IMR-90 (cell line): ENCODE data around the gene BCL7A. TPM values are rescaled to one million over a fixed set of nuclear protein-coding genes. Genes with fewer than 3 reads are reported as not detected.

Experiments used
- ATAC-seq: fragments of 200-7000 bp; cut with Tn5 transposase; 2 replicates; pipeline ENCODE4 v1.9.1; 2020; ENCODE audit warnings: low read depth, mild to moderate bottlenecking, moderate library complexity
- BruUV-seq: library from RNA; stranded (reverse); fragments of 400-500 nt; replicated peaks from 2 replicates; lab custom pipeline; 2021; lab: Mats Ljungman, UMichigan
- CTCF ChIA-PET: fragments of 300-600 bp; formaldehyde crosslinking; extraction: SDS; loops from one replicate; lab custom pipeline; 2021; ENCODE audit warnings: antibody characterized with exemption; lab: Yijun Ruan, JAX
- POLR2A ChIA-PET: fragments of 300-600 bp; sonication (Branson Sonifier 250); formaldehyde crosslinking; loops from one replicate; lab custom pipeline; 2022; ENCODE audit warnings: antibody characterized with exemption; ENCODE audit not compliant: unreplicated experiment; lab: Charles Lee
- DNase-seq: peaks from one replicate; pipeline ENCODE4 v3.0.0; 2013
- H2AFZ ChIP-seq: replicated peaks from 2 replicates; pipeline ENCODE3; 2013; ENCODE audit warnings: low read length, mild to moderate bottlenecking; ENCODE audit not compliant: poor library complexity
- H2AK5ac ChIP-seq: 2 replicates; pipeline ENCODE4 v1.6.1; 2013; ENCODE audit warnings: low read depth, low read length, inconsistent platforms
- H2AK9ac ChIP-seq: replicated peaks from 2 replicates; pipeline ENCODE3; 2013; ENCODE audit warnings: mild to moderate bottlenecking, low read depth, low read length, moderate library complexity; ENCODE audit not compliant: poor library complexity
- H2BK120ac ChIP-seq: 2 replicates; pipeline ENCODE4 v1.6.1; 2013; ENCODE audit warnings: low read depth, low read length, inconsistent platforms
- H2BK15ac ChIP-seq: 3 replicates; pipeline ENCODE4 v1.6.1; 2013; ENCODE audit warnings: low read depth, low read length, inconsistent platforms
- H2BK20ac ChIP-seq: 2 replicates; pipeline ENCODE4 v1.6.1; 2013; ENCODE audit warnings: low read depth, mild to moderate bottlenecking, inconsistent platforms, low read length, moderate library complexity
- H2BK5ac ChIP-seq: 2 replicates; pipeline ENCODE4 v1.6.1; 2013; ENCODE audit warnings: mild to moderate bottlenecking, low read depth, low read length, inconsistent platforms; ENCODE audit not compliant: poor library complexity, severe bottlenecking
- H3K14ac ChIP-seq: replicated peaks from 2 replicates; pipeline ENCODE4 v1.6.1; 2013; ENCODE audit warnings: low read depth, low read length, inconsistent platforms
- H3K18ac ChIP-seq: 2 replicates; pipeline ENCODE4 v1.6.1; 2013; ENCODE audit warnings: low read depth, low read length, control low read depth
- H3K23ac ChIP-seq: 2 replicates; pipeline ENCODE4 v1.6.1; 2013; ENCODE audit warnings: low read depth, low read length, inconsistent platforms
- H3K27ac ChIP-seq: 2 replicates; pipeline ENCODE4 v1.5.1; 2013; ENCODE audit warnings: mild to moderate bottlenecking, control low read depth, low read length; ENCODE audit not compliant: insufficient read depth
- H3K27me3 ChIP-seq: 2 replicates; pipeline ENCODE4 v1.6.1; 2013; ENCODE audit warnings: low read length; ENCODE audit not compliant: control insufficient read depth, insufficient read depth
- H3K36me3 ChIP-seq: 2 replicates; pipeline ENCODE4 v1.6.1; 2013; ENCODE audit warnings: low read length, mixed read lengths; ENCODE audit not compliant: control insufficient read depth, insufficient read depth
- H3K4ac ChIP-seq: 2 replicates; pipeline ENCODE4 v1.6.1; 2013; ENCODE audit warnings: low read depth, low read length, inconsistent platforms
- H3K4me1 ChIP-seq: 2 replicates; pipeline ENCODE4 v1.6.1; 2013; ENCODE audit warnings: low read length, mixed read lengths; ENCODE audit not compliant: control insufficient read depth, insufficient read depth
- H3K4me2 ChIP-seq: 2 replicates; pipeline ENCODE4 v1.6.1; 2013; ENCODE audit warnings: low read depth, mild to moderate bottlenecking, control low read depth, low read length, moderate library complexity
- H3K4me3 ChIP-seq: 2 replicates; pipeline ENCODE4 v1.5.1; 2013; ENCODE audit warnings: low read depth, mild to moderate bottlenecking, control low read depth, low read length, moderate library complexity; ENCODE audit not compliant: insufficient read depth
- H3K56ac ChIP-seq: 2 replicates; pipeline ENCODE4 v1.6.1; 2013; ENCODE audit warnings: low read length, inconsistent platforms; ENCODE audit not compliant: insufficient read depth; ENCODE audit errors: extremely low read depth
- H3K79me1 ChIP-seq, 2 experiments: 2 replicates each; pipeline ENCODE4 v1.6.1; 2013; ENCODE audit warnings: low read length in 2 of 2, inconsistent platforms in 1 of 2, low read depth in 1 of 2
- H3K9ac ChIP-seq: 2 replicates; pipeline ENCODE4 v1.6.1; 2013; ENCODE audit warnings: low read depth, low read length, control low read depth
- H3K9me1 ChIP-seq: 2 replicates; pipeline ENCODE4 v1.6.1; 2013; ENCODE audit warnings: low read length, inconsistent platforms; ENCODE audit not compliant: insufficient read depth
- H3K9me3 ChIP-seq: 2 replicates; pipeline ENCODE4 v1.6.1; 2013; ENCODE audit warnings: low read length; ENCODE audit not compliant: control insufficient read depth, insufficient read depth
- H4K20me1 ChIP-seq: 2 replicates; pipeline ENCODE4 v1.6.1; 2013; ENCODE audit warnings: low read length, inconsistent platforms; ENCODE audit not compliant: insufficient read depth
- H4K5ac ChIP-seq: 2 replicates; pipeline ENCODE4 v1.6.1; 2013; ENCODE audit warnings: mild to moderate bottlenecking, low read depth, low read length, control low read depth
- H4K8ac ChIP-seq, 2 experiments: 2 replicates each; pipeline ENCODE4 v1.6.1; 2013; ENCODE audit warnings: low read depth in 2 of 2, low read length in 2 of 2, control low read depth in 1 of 2, inconsistent platforms in 1 of 2
- H4K91ac ChIP-seq: 2 replicates; pipeline ENCODE4 v1.6.1; 2013; ENCODE audit warnings: low read depth, low read length, inconsistent platforms; ENCODE audit not compliant: insufficient read depth
- CTCF ChIP-seq: conservative IDR thresholded peaks from 2 replicates; pipeline ENCODE4 v1.5.1; 2012; ENCODE audit warnings: mild to moderate bottlenecking, low read depth, low read length, improper control_type of control experiment
- MAFK ChIP-seq: IDR thresholded peaks from 2 replicates; pipeline ENCODE4 v1.6.1; 2012; ENCODE audit warnings: low read depth, low read length, improper control_type of control experiment
- MXI1 ChIP-seq: IDR thresholded peaks from 2 replicates; pipeline ENCODE4 v1.6.1; 2012; ENCODE audit warnings: low read depth, mild to moderate bottlenecking, low read length, moderate library complexity, borderline replicate concordance
- USF2 ChIP-seq: fragments of 150-350 bp; IDR thresholded peaks from 2 replicates; pipeline ENCODE4 v1.6.1; 2017; ENCODE audit warnings: mild to moderate bottlenecking, antibody characterized with exemption, low read length, low read depth
- WGBS, 2 experiments: methylation state at CpG; one replicate each; pipeline versions ENCODE4 v1.1.5 to v1.1.7; 2013; ENCODE audit warnings: missing lambda C conversion rate in 2 of 2; ENCODE audit not compliant: insufficient read length in 1 of 2; ENCODE audit errors: extremely low coverage in 2 of 2; 5-methylcytosine and 5-hydroxymethylcytosine counted together
- dilution Hi-C: fragments of 300-500 bp; cut with HindIII; formaldehyde crosslinking; loops from one replicate; pipeline ENCODE4 v1.14.3; 2018; ENCODE audit warnings: low sequenced_read_pairs; ENCODE audit not compliant: unreplicated experiment
- in situ Hi-C: fragments of 300-500 bp; cut with MboI; formaldehyde crosslinking; loops from 3 replicates; pipeline ENCODE4 v1.14.3; 2019; ENCODE audit warnings: low sequenced_read_pairs, inconsistent platforms, mixed read lengths
- intact Hi-C: fragments of 100-400 bp; cut with micrococcal nuclease; formaldehyde crosslinking; loops from 2 replicates; pipeline ENCODE4 v1.10.0; 2022
- polyA plus RNA-seq, 3 experiments: library from polyadenylated mRNA; depleted of rRNA; stranded (reverse); fragments of >200 nt; gene quantifications; 2 replicates each; pipeline ENCODE4 v1.2.3, GENCODE V29; 2012; ENCODE audit warnings: low replicate concordance in 1 of 3
- total RNA-seq: library from RNA; depleted of rRNA; stranded (reverse); fragments of >200 nt; gene quantifications from 2 replicates; pipeline ENCODE4 v1.2.3, GENCODE V29; 2012

The BCL7A gene
- total and polyA plus RNA-seq, 2 of the 4 experiments (the other 2 are of a cell fraction) = 5.6 to 7.9 TPM

- Histone ChIP-seq H3K27ac (no peak overlapping the region), H4K8ac (no peak overlapping the region), H2BK5ac (no peak overlapping the region), H3K4ac (no peak overlapping the region; the same call in 1 of the 2 replicates), H3K27me3 (no peaks in the 10 kb centered on the region), H2AK5ac (peak overlapping the region; percentile 36; the same call in 1 of the 2 replicates), H3K4me1 (peaks cover 27% of the 10 kb centered on the region), H3K79me1 (peaks cover 35 to 74% of the 10 kb centered on the region in 2 experiments), H3K36me3 (no peaks in the 10 kb centered on the region), H2BK120ac (no peak overlapping the region), H3K9me1 (peaks cover 32% of the 10 kb centered on the region), H3K14ac (no peak overlapping the region), H4K91ac (no peak overlapping the region), H3K4me2 (no peak overlapping the region), H4K5ac (no peak overlapping the region), H3K23ac (no peak overlapping the region; the same call in 1 of the 2 replicates), H2BK15ac (no peak overlapping the region), H4K20me1 (peaks cover 57% of the 10 kb centered on the region), H2AK9ac (no peak overlapping the region), H2BK20ac (no peak overlapping the region), H3K4me3 (no peak overlapping the region), H3K18ac (no peak overlapping the region), H2AFZ (no peak overlapping the region), H3K9ac (no peak overlapping the region), H3K56ac (no peak overlapping the region), H3K9me3 (no peaks in the 10 kb centered on the region)
- TF ChIP-seq MXI1 (no peak), MAFK (no peak), CTCF (no peak), USF2 (no peak)
- dilution Hi-C loops = no loop called here
- intact Hi-C loops = loop anchor here (2.0 kb wide), 1 partner anchor 37 kb away; no protein-coding TSS in a partner anchor
- POLR2A ChIA-PET = no interaction called here
- ATAC-seq (no peak), DNase-seq (no peak)
- WGBS, 2 experiments = 96% methylated on average over 5 of the region's 6 CpGs; no CpG with 5 or more reads in 1 of the 2 experiments
- BruUV-seq = no TSS peak
- CTCF ChIA-PET = no interaction called here
- in situ Hi-C loops = no loop called here
These were observed 77.6 kb downstream of the BCL7A start for GRCh38 chr12:122099280-122099749.
